Peyer's patch (tissue), 4 donors: Measurements from ENCODE around the gene CLNK.

ENCODE experiments used
- POLR2A ChIP-seq, 2 donors: fragments of 450-650 bp; IDR thresholded peaks; one replicate each; pipeline ENCODE4 v1.5.1; 2017; ENCODE audit warnings: antibody characterized with exemption in 2 of 2, mild to moderate bottlenecking in 2 of 2, moderate library complexity in 2 of 2
- TF ChIP-seq, protein P1 (sequence below), 6 experiments: fragments of 450-650 bp in 4 of 6; fragments of 200-600 bp in 2 of 6; sonication (generic) in 1 of 6; IDR thresholded peaks; one replicate each; pipeline ENCODE4 v1.5.1; 2017 to 2019; ENCODE audit warnings: antibody characterized with exemption in 6 of 6, mild to moderate bottlenecking in 3 of 6, moderate library complexity in 1 of 6

DNA sequence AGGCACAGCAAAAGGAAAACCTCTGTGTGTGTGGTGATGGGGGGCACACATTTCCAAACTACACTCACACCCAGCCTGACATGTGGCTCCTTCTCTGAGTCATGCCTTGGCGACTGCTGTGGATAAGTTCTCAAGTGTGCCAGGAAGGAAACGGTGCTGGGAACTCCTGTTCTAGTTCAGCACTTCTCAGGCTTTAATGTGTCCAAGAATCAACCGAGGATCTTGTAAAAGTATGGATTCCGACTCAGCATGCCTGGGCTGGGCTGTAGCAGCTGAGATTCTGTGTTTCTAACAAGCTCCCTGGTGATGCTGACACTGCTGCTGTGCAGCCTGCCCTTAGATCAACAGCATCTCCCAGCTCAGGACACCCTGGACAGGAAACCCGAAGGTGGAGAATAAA is 20.2 kb downstream of the CLNK start:
- TF ChIP-seq, protein P1, sequence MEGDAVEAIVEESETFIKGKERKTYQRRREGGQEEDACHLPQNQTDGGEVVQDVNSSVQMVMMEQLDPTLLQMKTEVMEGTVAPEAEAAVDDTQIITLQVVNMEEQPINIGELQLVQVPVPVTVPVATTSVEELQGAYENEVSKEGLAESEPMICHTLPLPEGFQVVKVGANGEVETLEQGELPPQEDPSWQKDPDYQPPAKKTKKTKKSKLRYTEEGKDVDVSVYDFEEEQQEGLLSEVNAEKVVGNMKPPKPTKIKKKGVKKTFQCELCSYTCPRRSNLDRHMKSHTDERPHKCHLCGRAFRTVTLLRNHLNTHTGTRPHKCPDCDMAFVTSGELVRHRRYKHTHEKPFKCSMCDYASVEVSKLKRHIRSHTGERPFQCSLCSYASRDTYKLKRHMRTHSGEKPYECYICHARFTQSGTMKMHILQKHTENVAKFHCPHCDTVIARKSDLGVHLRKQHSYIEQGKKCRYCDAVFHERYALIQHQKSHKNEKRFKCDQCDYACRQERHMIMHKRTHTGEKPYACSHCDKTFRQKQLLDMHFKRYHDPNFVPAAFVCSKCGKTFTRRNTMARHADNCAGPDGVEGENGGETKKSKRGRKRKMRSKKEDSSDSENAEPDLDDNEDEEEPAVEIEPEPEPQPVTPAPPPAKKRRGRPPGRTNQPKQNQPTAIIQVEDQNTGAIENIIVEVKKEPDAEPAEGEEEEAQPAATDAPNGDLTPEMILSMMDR (IDR thresholded peaks at IDR 0.05): no peak
- no peak for TF ChIP-seq POLR2A (IDR thresholded peaks at IDR 0.05)
